GM18909 (cell line): ENCODE data around the gene DNAJC17.

Experiments used
- ATAC-seq: cut with Tn5 transposase; IDR thresholded peaks from one replicate; pipeline ENCODE4 v1.9.1; 2021; ENCODE audit warnings: mild to moderate bottlenecking; ENCODE audit not compliant: unreplicated experiment, poor library complexity

The DNAJC17 gene

GRCh38 chr15:40768521-40769273 lies 38.6 kb downstream of the DNAJC17 start:
- ATAC-seq: no peak

- ATAC-seq: no peak
Measured at GRCh38 chr15:40767838-40768500, 39.3 kb downstream of the DNAJC17 start.

GRCh38 chr15:40766906-40767837 lies 40.1 kb downstream of the DNAJC17 start:
- ATAC-seq: no peak

GRCh38 chr15:40766194-40766815 lies 41.0 kb downstream of the DNAJC17 start:
- no peak for ATAC-seq

- no peak for ATAC-seq
Measured at GRCh38 chr15:40764629-40765103, 42.6 kb downstream of the DNAJC17 start.

- ATAC-seq: peak; percentile 54
Measured at GRCh38 chr15:40763801-40764628, 43.3 kb downstream of the DNAJC17 start, which contains the start of gene GCHFR. Gene GCHFR (plus strand): TSS chr15:40764068. CDS start chr15:40764181, 113 bp downstream.

GRCh38 chr15:40762919-40763800 lies 44.1 kb downstream of the DNAJC17 start:
- no peak for ATAC-seq

GRCh38 chr15:40759961-40760360 lies 47.3 kb downstream of the DNAJC17 start:
- no peak for ATAC-seq

- ATAC-seq: no peak
Measured at GRCh38 chr15:40756938-40757337, 50.3 kb downstream of the DNAJC17 start.

- ATAC-seq: no peak
Measured at GRCh38 chr15:40755812-40756208, 51.5 kb downstream of the DNAJC17 start.

GRCh38 chr15:40754883-40755811 lies 52.1 kb downstream of the DNAJC17 start, which contains the start of gene RMDN3:
Gene RMDN3 (minus strand): TSS chr15:40755254. CDS start chr15:40754783, 471 bp downstream.
- ATAC-seq: peak; percentile 87

GRCh38 chr15:40754574-40754882 lies 52.7 kb downstream of the DNAJC17 start:
- peak; percentile 5 for ATAC-seq

GRCh38 chr15:40751745-40752144 lies 55.5 kb downstream of the DNAJC17 start:
- no peak for ATAC-seq

GRCh38 chr15:40750885-40751284 lies 56.4 kb downstream of the DNAJC17 start:
- no peak for ATAC-seq

GRCh38 chr15:40749151-40749630 lies 58.1 kb downstream of the DNAJC17 start:
- ATAC-seq: no peak

- no peak for ATAC-seq
Measured at GRCh38 chr15:40747685-40748631, 59.3 kb downstream of the DNAJC17 start.
